Uterus (tissue), 4 donors: ENCODE data around the gene HYKK. TPM values are rescaled to one million over a fixed set of nuclear protein-coding genes. Genes with fewer than 3 reads are reported as not detected.
A peak's percentile ranks its signal among the peaks of the same experiment; 100 is the strongest.
"Not testable (repeated sequence)": the region's sequence is repeated elsewhere in the genome, so short reads cannot be mapped to it uniquely, and the experiment has no call there.

Source experiments
- DNase-seq, 2 donors: peaks; one replicate each; pipeline ENCODE4 v3.0.0-alpha.2; 2019 to 2020
- H3K27ac ChIP-seq, 2 donors: fragments of 200-600 bp; sonication (generic); 1 replicate in 1 of 2; 2 replicates in 1 of 2; pipeline ENCODE4 v1.5.1; 2016 to 2018
- H3K27me3 ChIP-seq, 2 donors: fragments of 200-600 bp; sonication (generic); one replicate each; pipeline ENCODE4 v1.5.1; 2018 to 2019; ENCODE audit warnings: control low read depth in 1 of 2
- H3K36me3 ChIP-seq, 2 donors: fragments of 200-600 bp; sonication (generic); one replicate each; pipeline ENCODE4 v1.5.1; 2019; ENCODE audit warnings: control low read depth in 1 of 2
- H3K4me1 ChIP-seq, 2 donors: fragments of 200-600 bp; sonication (generic); one replicate each; pipeline ENCODE4 v1.5.1; 2018 to 2019; ENCODE audit warnings: control low read depth in 1 of 2
- H3K4me3 ChIP-seq, 2 donors: fragments of 200-600 bp; sonication (generic); 1 replicate in 1 of 2; 2 replicates in 1 of 2; pipeline ENCODE4 v1.5.1; 2018 to 2019; ENCODE audit warnings: mild to moderate bottlenecking in 1 of 2
- H3K9me3 ChIP-seq, 2 donors: fragments of 200-600 bp; sonication (generic); one replicate each; pipeline ENCODE4 v1.5.1; 2019; ENCODE audit warnings: control low read depth in 1 of 2
- POLR2A ChIP-seq, 2 donors: fragments of 450-650 bp; IDR thresholded peaks; one replicate each; pipeline ENCODE4 v1.6.1; 2016; ENCODE audit warnings: antibody characterized with exemption in 2 of 2, mild to moderate bottlenecking in 1 of 2, moderate library complexity in 1 of 2
- intact Hi-C: fragments of 100-400 bp; cut with DNase I; formaldehyde crosslinking; loops from one replicate; pipeline ENCODE4 v1.15.1; 2023; ENCODE audit warnings: low total_unique reads
- total RNA-seq, 4 donors: library from RNA; depleted of rRNA in 3 of 4; stranded (reverse); fragments of >200 nt in 3 of 4; gene quantifications; one replicate each; pipeline versions ENCODE4 v1.1.0 to v1.2.4, GENCODE V29; 2014 to 2023
- TF ChIP-seq, protein P1 (sequence below), 4 experiments: fragments of 200-600 bp in 2 of 4; fragments of 450-650 bp in 2 of 4; sonication (generic) in 2 of 4; IDR thresholded peaks; one replicate each; pipeline ENCODE4 v1.5.1; 2016 to 2019; ENCODE audit warnings: antibody characterized with exemption in 4 of 4, mild to moderate bottlenecking in 2 of 4, moderate library complexity in 1 of 4
- donor health status: DM: yes; HTN: yes; CAD: no.

Gene HYKK
- total RNA-seq, 4 donors from 2014 or later = 8.6 to 28.5 (median 12.6) TPM

DNA sequence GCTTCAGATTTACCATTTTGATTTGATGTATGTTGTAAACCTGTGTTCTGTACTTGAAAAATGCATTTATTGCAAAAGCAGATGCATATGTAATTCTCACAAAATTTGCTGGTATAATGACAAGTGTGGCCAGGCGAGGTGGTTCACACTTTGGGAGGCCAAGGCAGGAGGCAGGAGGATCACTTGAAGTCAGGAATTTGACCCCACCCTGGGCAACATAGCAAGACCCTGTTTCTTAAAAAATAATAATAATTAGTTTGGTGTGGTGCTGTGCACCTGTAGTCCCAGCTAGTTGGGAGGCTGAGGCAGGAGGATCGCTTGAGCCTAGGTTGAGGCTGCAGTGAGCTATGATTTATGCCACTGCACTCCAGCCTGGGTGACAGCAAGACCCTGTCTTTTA is 4.7 kb upstream of the HYKK start:
- no peaks in the 10 kb centered on the region for H3K4me1 ChIP-seq
- no peaks in the 10 kb centered on the region for H3K27me3 ChIP-seq
- TF ChIP-seq, protein P1, sequence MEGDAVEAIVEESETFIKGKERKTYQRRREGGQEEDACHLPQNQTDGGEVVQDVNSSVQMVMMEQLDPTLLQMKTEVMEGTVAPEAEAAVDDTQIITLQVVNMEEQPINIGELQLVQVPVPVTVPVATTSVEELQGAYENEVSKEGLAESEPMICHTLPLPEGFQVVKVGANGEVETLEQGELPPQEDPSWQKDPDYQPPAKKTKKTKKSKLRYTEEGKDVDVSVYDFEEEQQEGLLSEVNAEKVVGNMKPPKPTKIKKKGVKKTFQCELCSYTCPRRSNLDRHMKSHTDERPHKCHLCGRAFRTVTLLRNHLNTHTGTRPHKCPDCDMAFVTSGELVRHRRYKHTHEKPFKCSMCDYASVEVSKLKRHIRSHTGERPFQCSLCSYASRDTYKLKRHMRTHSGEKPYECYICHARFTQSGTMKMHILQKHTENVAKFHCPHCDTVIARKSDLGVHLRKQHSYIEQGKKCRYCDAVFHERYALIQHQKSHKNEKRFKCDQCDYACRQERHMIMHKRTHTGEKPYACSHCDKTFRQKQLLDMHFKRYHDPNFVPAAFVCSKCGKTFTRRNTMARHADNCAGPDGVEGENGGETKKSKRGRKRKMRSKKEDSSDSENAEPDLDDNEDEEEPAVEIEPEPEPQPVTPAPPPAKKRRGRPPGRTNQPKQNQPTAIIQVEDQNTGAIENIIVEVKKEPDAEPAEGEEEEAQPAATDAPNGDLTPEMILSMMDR (IDR thresholded peaks at IDR 0.05) = no peak
- TF ChIP-seq POLR2A (IDR thresholded peaks at IDR 0.05) = no peak
- no peak overlapping the region for H3K4me3 ChIP-seq
- no peaks in the 10 kb centered on the region for H3K9me3 ChIP-seq
- no peak for DNase-seq
- intact Hi-C loops = no loop called here
- no peak overlapping the region for H3K27ac ChIP-seq
- no peaks in the 10 kb centered on the region for H3K36me3 ChIP-seq

DNA sequence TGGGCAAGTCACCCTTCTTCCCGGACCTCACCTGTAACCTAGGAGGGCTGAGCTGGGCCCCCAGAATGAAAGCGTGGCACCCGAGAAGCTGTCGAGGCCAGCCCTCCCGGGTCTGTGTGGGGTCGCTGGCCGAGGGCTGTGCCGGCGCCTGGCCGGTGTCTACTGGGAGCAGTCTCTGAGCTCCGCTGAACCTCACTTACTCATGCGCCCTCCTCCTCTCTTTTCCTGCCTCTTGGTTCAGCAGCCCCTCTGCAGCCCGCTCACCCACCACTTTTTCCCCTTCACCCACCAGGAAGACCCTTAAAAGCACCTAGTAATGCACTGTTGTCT is 419 bp downstream of the HYKK start:
- H3K4me1 ChIP-seq = no peaks in the 10 kb centered on the region
- no peaks in the 10 kb centered on the region for H3K9me3 ChIP-seq
- no peak for DNase-seq
- H3K27me3 ChIP-seq = no peaks in the 10 kb centered on the region
- TF ChIP-seq POLR2A (IDR thresholded peaks at IDR 0.05) = no peak
- TF ChIP-seq, protein P1 (IDR thresholded peaks at IDR 0.05) = no peak
- H3K27ac ChIP-seq = peak overlapping the region; percentile 72 to 83
- intact Hi-C loops = no loop called here
- no peaks in the 10 kb centered on the region for H3K36me3 ChIP-seq
- H3K4me3 ChIP-seq = peak overlapping the region; percentile 77 to 91

DNA sequence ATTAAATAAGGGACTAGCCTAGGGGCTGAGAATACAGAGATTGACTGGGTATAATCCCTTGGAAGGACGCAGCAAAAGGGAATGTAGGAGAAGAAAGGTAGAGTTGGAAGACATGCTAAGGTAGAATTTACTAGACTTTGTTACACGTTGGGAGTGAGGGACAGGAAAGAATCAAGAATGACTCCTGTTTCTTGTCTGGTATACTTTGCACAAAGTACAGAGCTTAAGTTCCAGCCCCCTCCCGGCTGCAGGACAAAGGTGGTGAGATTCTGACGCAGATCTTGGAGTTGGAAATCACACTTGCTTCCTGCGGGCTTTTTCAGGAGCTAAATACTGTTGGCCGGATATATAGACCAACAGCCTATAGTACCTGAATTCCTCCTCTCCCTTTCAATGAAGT is 895 bp downstream of the HYKK start:
- Histone ChIP-seq H3K4me3 (peak overlapping the region; percentile 77 to 91), H3K9me3 (no peaks in the 10 kb centered on the region), H3K36me3 (no peaks in the 10 kb centered on the region), H3K4me1 (no peaks in the 10 kb centered on the region), H3K27me3 (no peaks in the 10 kb centered on the region), H3K27ac (peak overlapping the region in 1 of 2 donors; percentile 72)
- TF ChIP-seq, protein P1 (IDR thresholded peaks at IDR 0.05) = no peak
- TF ChIP-seq POLR2A (IDR thresholded peaks at IDR 0.05) = no peak
- no peak for DNase-seq
- intact Hi-C loops = no loop called here

DNA sequence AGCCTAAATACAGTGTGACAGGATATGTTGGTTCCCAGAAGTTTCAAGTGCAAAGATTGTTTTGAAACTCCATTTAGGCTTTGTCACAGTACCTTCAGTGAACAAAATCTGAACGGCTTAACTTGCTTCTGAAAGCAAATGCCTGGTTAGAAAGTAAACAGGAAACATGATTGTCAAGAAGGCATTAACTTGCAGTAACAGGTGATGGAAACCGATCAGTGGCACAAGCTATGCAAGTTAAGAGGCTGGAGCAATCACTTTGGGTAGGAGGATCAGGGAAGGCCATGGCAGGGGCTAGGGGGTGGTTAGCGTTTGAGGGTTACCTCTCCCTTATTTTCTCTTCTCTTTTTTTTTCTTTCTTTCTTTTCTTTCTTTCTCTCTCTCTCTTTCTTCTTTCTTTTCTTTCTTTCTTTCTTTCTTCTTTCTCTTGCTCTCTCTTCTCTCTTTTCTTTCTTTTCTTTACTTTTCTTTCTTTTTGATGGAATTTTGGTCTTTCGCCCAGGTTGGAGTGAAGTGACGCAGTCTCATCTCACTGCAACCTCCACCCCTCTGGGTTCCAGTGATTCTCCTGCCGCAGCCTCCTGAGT is 2.4 kb downstream of the HYKK start:
- Histone ChIP-seq H3K27ac (no peak overlapping the region), H3K4me3 (no peak overlapping the region), H3K36me3 (no peaks in the 10 kb centered on the region), H3K27me3 (no peaks in the 10 kb centered on the region), H3K4me1 (no peaks in the 10 kb centered on the region), H3K9me3 (no peaks in the 10 kb centered on the region)
- TF ChIP-seq POLR2A (IDR thresholded peaks at IDR 0.05) = no peak
- TF ChIP-seq, protein P1 (IDR thresholded peaks at IDR 0.05) = no peak
- intact Hi-C loops = no loop called here
- DNase-seq = no peak

DNA sequence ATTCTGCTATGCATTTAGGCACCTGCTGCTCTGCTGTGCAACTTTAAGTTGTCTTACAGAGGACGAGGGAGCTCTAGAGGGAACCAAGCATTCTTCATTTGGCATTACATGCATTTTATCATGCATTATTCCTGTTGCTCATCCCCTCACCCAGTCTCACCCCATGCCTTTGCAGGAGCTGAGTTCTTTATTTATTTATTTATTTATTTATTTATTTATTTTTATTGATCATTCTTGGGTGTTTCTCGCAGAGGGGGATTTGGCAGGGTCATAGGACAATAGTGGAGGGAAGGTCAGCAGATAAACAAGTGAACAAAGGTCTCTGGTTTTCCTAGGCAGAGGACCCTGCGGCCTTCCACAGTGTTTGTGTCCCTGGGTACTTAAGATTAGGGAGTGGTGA is 12.7 kb downstream of the HYKK start:
- DNase-seq, H3K9me3 ChIP-seq, H3K27ac ChIP-seq, H3K4me1 ChIP-seq, H3K4me3 ChIP-seq, H3K27me3 ChIP-seq, intact Hi-C loops, H3K36me3 ChIP-seq: not testable (repeated sequence)

DNA sequence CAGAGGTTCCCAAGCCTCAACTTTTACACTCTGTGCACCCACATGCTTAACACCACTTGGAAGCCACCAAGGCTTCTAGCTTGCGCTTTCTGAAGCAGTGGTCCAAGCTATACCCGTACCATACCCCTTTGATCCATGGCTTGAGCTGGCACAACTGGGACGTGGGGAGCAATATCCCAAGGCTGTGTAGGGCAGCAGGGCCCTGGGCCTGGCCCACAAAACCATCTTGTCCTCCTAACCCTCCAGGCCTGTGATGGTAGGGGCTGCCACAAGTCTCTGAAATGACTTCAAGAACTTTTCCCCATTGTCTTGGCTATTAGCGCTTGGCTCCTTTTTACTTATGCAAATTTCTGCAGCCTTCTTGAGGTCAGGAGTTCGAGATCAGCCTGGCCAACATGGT is 16.9 kb downstream of the HYKK start:
- intact Hi-C loops = no loop called here
- H3K36me3 ChIP-seq = no peaks in the 10 kb centered on the region
- TF ChIP-seq, protein P1 (IDR thresholded peaks at IDR 0.05) = no peak

More for the DNA sequence above, 16.9 kb downstream of the HYKK start:
- H3K27me3 ChIP-seq = no peaks in the 10 kb centered on the region
- H3K27ac ChIP-seq = no peak overlapping the region
- no peaks in the 10 kb centered on the region for H3K4me1 ChIP-seq
- no peaks in the 10 kb centered on the region for H3K9me3 ChIP-seq
- no peak for DNase-seq
- no peak overlapping the region for H3K4me3 ChIP-seq
